Lower leg skin (tissue), 4 donors: ENCODE measurements around the gene MRPS5. TPM values are rescaled to one million over a fixed set of nuclear protein-coding genes. Genes with fewer than 3 reads are reported as not detected.

Experiments
- DNase-seq, 2 donors: peaks; one replicate each; pipeline ENCODE4 v3.0.0-alpha.2; 2019; ENCODE audit warnings: low spot score in 2 of 2
- H3K4me3 ChIP-seq: fragments of 200-600 bp; sonication (generic); 2 replicates; pipeline ENCODE4 v1.5.1; 2017; ENCODE audit warnings: mild to moderate bottlenecking, low read depth; ENCODE audit not compliant: poor library complexity, severe bottlenecking
- CTCF ChIP-seq, 3 donors: fragments of 450-650 bp; IDR thresholded peaks; one replicate each; pipeline ENCODE4 v1.5.1; 2016; ENCODE audit warnings: antibody characterized with exemption in 3 of 3, mild to moderate bottlenecking in 3 of 3, moderate library complexity in 2 of 3
- POLR2A ChIP-seq, 2 donors: fragments of 450-650 bp; IDR thresholded peaks; one replicate each; pipeline ENCODE4 v1.6.1; 2016 to 2017; ENCODE audit warnings: antibody characterized with exemption in 2 of 2, mild to moderate bottlenecking in 1 of 2, moderate library complexity in 1 of 2
- WGBS, 2 donors: methylation state at CpG; one replicate each; pipeline ENCODE4 v1.1.5; 2018; 5-methylcytosine and 5-hydroxymethylcytosine counted together
- intact Hi-C: fragments of 100-400 bp; cut with DNase I; formaldehyde crosslinking; loops from one replicate; pipeline ENCODE4 v1.15.0; 2023; ENCODE audit warnings: low total_unique reads
- total RNA-seq, 4 donors: library from RNA; depleted of rRNA; stranded (reverse); fragments of >200 nt; gene quantifications; one replicate each; pipeline ENCODE4 v1.1.0, GENCODE V29; 2016

MRPS5 gene
- total RNA-seq, 4 donors from 2014 or later = 24.0 to 33.6 (median 29.4) TPM

GRCh38 chr2:95049683-95049955 lies 72.0 kb downstream of the MRPS5 start:
- TF ChIP-seq CTCF (IDR thresholded peaks at IDR 0.05) (no peak), POLR2A (IDR thresholded peaks at IDR 0.05) (no peak)
- intact Hi-C loops = no loop called here
- WGBS, 2 donors = 92 to 97% methylated on average over 9 to 10 of the region's 10 CpGs
- no peak overlapping the region for H3K4me3 ChIP-seq
- no peak for DNase-seq

- TF ChIP-seq POLR2A (IDR thresholded peaks at IDR 0.05) (no peak), CTCF (IDR thresholded peaks at IDR 0.05) (no peak)
- 76 to 80% methylated on average over 14 to 15 of the region's 15 CpGs for WGBS, 2 donors
- intact Hi-C loops = no loop called here
- no peak for DNase-seq
- H3K4me3 ChIP-seq = no peak overlapping the region
These were observed 72.6 kb downstream of the MRPS5 start for GRCh38 chr2:95048825-95049682.

- 79% methylated on average over 15 to 17 of the region's 17 CpGs for WGBS, 2 donors
- DNase-seq = no peak
- no peak for TF ChIP-seq CTCF (IDR thresholded peaks at IDR 0.05)
- TF ChIP-seq POLR2A (IDR thresholded peaks at IDR 0.05) = no peak
- intact Hi-C loops = no loop called here
- no peak overlapping the region for H3K4me3 ChIP-seq
These were observed 73.7 kb downstream of the MRPS5 start for GRCh38 chr2:95047629-95048510.

- DNase-seq = no peak
- intact Hi-C loops = no loop called here
- 86 to 89% methylated on average over 13 of the region's 13 CpGs for WGBS, 2 donors
- TF ChIP-seq CTCF (IDR thresholded peaks at IDR 0.05) (no peak), POLR2A (IDR thresholded peaks at IDR 0.05) (no peak)
- H3K4me3 ChIP-seq = no peak overlapping the region
These were observed 75.1 kb downstream of the MRPS5 start for GRCh38 chr2:95046371-95047112.

- DNase-seq = no peak
- intact Hi-C loops = loop anchor here (5.0 kb wide), 1 partner anchor 1143 kb away; no protein-coding TSS in a partner anchor
- TF ChIP-seq POLR2A (IDR thresholded peaks at IDR 0.05) = no peak
- no peak for TF ChIP-seq CTCF (IDR thresholded peaks at IDR 0.05)
- WGBS, 2 donors = 64 to 89% methylated on average over 5 of the region's 5 CpGs
- H3K4me3 ChIP-seq = no peak overlapping the region
These were observed 77.0 kb downstream of the MRPS5 start for GRCh38 chr2:95044601-95045000.
